ENCODE results near the gene PARN. TPM values are rescaled to one million over a fixed set of nuclear protein-coding genes. Genes with fewer than 3 reads are reported as not detected.
"Not testable (repeated sequence)": the region's sequence is repeated elsewhere in the genome, so short reads cannot be mapped to it uniquely, and the experiment has no call there.

Gene PARN
- total RNA-seq, 4 donors from 2014 or later = 69.8 to 214 (median 120) TPM

GRCh38 chr16:14434860-14435259 is 195.2 kb downstream of the PARN start:
- no peaks in the 10 kb centered on the region for H3K36me3 ChIP-seq
- H3K9me3 ChIP-seq = no peaks in the 10 kb centered on the region
- no peak overlapping the region for H3K27ac ChIP-seq
- intact Hi-C loops (cut with DNase I) = no loop called here
- DNase-seq = no peak
- H3K4me3 ChIP-seq (replicated peaks in 1 of 3) = no peak overlapping the region
- H3K27me3 ChIP-seq = no peaks in the 10 kb centered on the region
- WGBS, 2 donors = 90 to 95% methylated on average over 8 of the region's 8 CpGs
- TF ChIP-seq CTCF (IDR thresholded peaks at IDR 0.05) (no peak), POLR2A (IDR thresholded peaks at IDR 0.05) (no peak)
- H3K4me1 ChIP-seq = no peaks in the 10 kb centered on the region

- H3K4me3 ChIP-seq (replicated peaks in 1 of 3); H3K4me1 ChIP-seq; intact Hi-C loops (cut with DNase I); H3K9me3 ChIP-seq; H3K36me3 ChIP-seq; H3K27me3 ChIP-seq: not testable (repeated sequence)
- peak; percentile 68 for DNase-seq
- WGBS, 2 donors = 48 to 61% methylated on average over 13 to 14 of the region's 14 CpGs
- peak overlapping the region; percentile 46 to 83 (median 59) for H3K27ac ChIP-seq
Observed at GRCh38 chr16:14428971-14429637, 201.0 kb downstream of the PARN start.

- intact Hi-C loops (cut with DNase I) = no loop called here
- DNase-seq = no peak
- Histone ChIP-seq H3K4me1 (peaks cover 3 to 6% of the 10 kb centered on the region in 2 donors), H3K27ac (no peak overlapping the region), H3K9me3 (no peaks in the 10 kb centered on the region), H3K36me3 (no peaks in the 10 kb centered on the region), H3K4me3 (replicated peaks in 1 of 3) (no peak overlapping the region), H3K27me3 (no peaks in the 10 kb centered on the region)
- no peak for TF ChIP-seq POLR2A (IDR thresholded peaks at IDR 0.05)
- 92 to 98% methylated on average over 4 of the region's 4 CpGs for WGBS, 2 donors
Observed at GRCh38 chr16:14428043-14428442, 202.0 kb downstream of the PARN start.

- Histone ChIP-seq H3K4me1 (peaks cover 3 to 6% of the 10 kb centered on the region in 2 donors), H3K4me3 (replicated peaks in 1 of 3) (no peak overlapping the region), H3K27ac (no peak overlapping the region), H3K9me3 (no peaks in the 10 kb centered on the region), H3K36me3 (no peaks in the 10 kb centered on the region), H3K27me3 (no peaks in the 10 kb centered on the region)
- DNase-seq = no peak
- intact Hi-C loops (cut with DNase I) = no loop called here
- WGBS, 2 donors = 78% methylated on average over 7 to 9 of the region's 9 CpGs
- TF ChIP-seq CTCF (IDR thresholded peaks at IDR 0.05) = no peak
- no peak for TF ChIP-seq POLR2A (IDR thresholded peaks at IDR 0.05)
Observed at GRCh38 chr16:14427371-14427948, 202.6 kb downstream of the PARN start.

- no peak for DNase-seq
- no peaks in the 10 kb centered on the region for H3K9me3 ChIP-seq
- intact Hi-C loops (cut with DNase I) = no loop called here
- 80 to 85% methylated on average over 4 of the region's 4 CpGs for WGBS, 2 donors
- no peak for TF ChIP-seq CTCF (IDR thresholded peaks at IDR 0.05)
- TF ChIP-seq POLR2A (IDR thresholded peaks at IDR 0.05) = no peak
- peaks cover 3 to 5% of the 10 kb centered on the region in 2 donors for H3K4me1 ChIP-seq
- H3K36me3 ChIP-seq = no peaks in the 10 kb centered on the region
- no peaks in the 10 kb centered on the region for H3K27me3 ChIP-seq
- H3K4me3 ChIP-seq (replicated peaks in 1 of 3) = no peak overlapping the region
- H3K27ac ChIP-seq = no peak overlapping the region
Observed at GRCh38 chr16:14424595-14424994, 205.5 kb downstream of the PARN start.

GRCh38 chr16:14423344-14423743 is 206.7 kb downstream of the PARN start:
- H3K4me1 ChIP-seq = no peaks in the 10 kb centered on the region
- peak in 1 of 2 donors; percentile 24 for DNase-seq
- 61 to 66% methylated on average over 4 of the region's 4 CpGs for WGBS, 2 donors
- H3K36me3 ChIP-seq = no peaks in the 10 kb centered on the region
- TF ChIP-seq CTCF (IDR thresholded peaks at IDR 0.05) (no peak), POLR2A (IDR thresholded peaks at IDR 0.05) (no peak)
- intact Hi-C loops (cut with DNase I) = no loop called here
- no peak overlapping the region for H3K27ac ChIP-seq
- H3K27me3 ChIP-seq = no peaks in the 10 kb centered on the region
- H3K4me3 ChIP-seq (replicated peaks in 1 of 3) = no peak overlapping the region
- H3K9me3 ChIP-seq = no peaks in the 10 kb centered on the region

Measured in thyroid gland (tissue), 4 donors.